SHP77 (cell line): ENCODE results near the gene HOXD8.

ENCODE experiments used
- DNase-seq, 2 experiments: peaks; one replicate each; lab custom pipeline; 2025; lab: John Stamatoyannopoulos, UW

HOXD8 gene

DNA sequence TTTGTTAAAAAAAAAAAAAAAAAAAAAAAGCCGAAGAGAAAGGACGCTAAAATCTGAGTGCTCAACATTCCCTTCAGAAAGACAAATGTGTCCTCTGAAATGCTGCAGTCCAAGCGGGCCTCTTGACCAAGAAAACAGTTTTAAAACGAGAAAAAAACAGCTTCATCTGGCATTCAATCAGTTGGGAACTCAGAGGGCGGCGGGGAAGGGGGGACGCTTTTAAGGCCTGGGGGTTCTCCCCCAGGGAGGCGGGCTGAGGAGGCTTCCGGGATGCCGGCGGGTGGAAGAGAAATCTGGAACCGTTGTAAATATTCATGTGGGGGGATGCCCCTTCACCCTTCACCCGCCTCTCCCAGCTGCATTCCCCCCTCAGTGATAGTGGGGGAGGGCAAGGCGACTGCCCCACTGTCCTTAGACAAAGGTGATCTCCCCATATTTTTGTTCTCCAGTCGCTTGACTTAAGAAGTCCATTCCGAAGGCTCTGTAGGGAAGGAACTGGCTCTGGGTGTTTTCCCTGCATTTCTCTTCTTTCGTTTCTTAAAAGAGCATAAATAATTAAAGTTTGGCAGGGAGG, 25.7 kb upstream of the HOXD8 start:
- no peak for DNase-seq

DNA sequence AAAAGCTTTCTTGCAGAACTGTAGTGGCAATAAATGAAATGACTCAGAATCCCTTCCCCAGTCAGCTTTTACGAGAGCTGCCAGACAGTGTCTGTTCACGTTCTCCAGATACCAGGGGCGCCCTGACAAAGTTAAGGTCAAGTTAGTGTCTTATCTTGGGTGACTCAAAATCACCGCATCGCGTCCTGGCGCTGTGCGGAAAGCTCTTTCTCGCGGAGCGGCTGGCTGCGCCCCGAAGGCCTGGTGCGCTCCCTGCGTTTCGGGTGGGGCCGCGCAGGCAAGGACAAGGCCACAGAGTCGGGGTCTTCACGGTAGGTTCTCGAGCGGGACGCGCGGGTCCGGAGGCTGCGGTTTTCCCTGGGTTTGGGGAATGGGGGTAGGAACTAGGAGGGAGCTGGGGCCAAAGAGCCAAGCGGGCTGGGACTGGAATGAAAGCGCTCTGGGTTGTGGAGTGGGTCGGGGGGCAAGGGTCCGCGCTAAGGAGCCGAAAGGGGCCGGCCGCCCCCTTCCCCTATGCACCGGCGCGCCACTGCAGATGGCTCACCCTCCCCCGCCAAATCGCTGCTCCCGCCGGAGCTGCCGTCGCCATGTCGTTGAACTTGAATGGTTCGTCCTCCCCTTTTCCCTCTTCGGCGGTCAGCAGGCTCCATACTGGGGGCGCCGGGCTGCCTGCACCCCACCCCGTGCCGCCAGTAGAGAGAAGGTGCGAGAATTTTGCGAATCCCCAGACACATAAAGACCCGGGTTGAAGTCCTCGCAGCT, 25.0 kb upstream of the HOXD8 start:
- no peak for DNase-seq

DNA sequence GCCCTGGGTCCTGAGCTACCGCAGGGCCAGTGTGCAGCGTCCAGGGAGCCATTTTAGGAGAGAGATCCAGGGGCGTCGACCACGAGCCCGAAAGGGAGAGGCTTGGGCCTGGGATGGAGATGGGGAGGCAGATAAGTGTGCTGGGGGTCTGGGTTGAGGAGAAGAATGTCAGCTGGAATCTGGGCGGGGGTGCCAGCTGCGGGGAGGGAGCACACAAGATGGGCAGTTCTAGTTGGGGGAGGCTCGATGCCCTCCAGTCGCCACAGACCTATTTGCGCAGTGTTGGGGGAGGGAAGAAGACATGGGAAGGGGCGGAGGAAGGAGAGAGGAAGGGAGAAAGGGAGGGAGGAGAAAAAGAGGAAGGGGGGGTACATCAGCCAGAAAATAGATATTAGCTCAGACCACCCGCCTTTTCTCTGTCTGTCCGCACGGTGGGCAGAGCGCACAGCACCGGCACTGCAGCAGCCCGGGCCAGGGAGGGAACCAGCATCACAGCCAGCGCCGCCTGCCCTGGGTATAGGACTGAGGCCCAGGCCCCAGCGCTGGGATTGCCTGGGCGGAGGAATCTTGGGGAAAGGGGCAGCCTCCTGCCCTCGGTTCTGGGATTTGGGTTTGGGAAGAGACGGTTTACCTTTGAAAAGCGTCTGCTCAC, 24.3 kb upstream of the HOXD8 start:
- no peak for DNase-seq

DNA sequence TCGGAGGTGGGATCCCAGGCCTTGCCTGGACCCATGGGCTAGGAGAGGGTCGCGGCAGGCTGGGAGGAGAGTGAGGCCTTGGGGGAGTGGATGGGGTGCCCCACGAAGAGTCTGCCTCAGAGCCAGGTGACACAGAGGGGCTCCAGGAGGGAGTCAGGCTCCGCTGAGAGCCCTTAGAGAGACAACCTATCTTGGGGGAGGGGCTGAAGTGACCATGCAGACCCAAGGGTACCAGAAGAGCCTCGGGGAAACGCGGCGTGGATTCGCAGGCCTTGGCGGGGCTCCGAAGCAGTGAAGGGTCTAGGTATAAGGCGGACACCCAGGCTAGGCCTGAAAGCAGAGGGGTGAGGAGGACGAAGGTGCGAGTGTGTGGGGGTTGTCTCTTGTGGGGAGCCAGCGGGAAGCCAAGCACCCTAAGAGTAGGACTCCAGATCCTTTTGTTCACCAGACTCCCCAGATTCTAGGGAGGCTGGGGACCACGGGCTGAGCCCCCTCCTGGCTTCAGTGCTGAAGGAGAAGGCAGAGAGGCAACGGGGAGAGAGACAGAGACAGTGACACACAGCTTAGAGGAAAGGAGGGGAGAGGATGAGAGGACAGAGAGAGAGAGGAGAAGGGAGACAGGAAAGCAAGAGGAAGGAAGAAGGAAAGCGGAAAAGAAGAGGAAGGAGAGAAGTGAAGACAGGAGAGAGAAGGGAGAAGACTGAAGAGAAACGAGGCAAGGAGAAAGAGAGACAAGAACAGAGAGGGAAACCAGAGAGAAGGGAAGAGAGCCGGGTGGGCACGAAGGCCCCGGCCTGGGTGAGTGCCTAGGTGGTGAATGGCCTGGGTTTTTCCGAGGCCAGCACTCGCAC, 23.6 kb upstream of the HOXD8 start:
- DNase-seq, result no peak

DNA sequence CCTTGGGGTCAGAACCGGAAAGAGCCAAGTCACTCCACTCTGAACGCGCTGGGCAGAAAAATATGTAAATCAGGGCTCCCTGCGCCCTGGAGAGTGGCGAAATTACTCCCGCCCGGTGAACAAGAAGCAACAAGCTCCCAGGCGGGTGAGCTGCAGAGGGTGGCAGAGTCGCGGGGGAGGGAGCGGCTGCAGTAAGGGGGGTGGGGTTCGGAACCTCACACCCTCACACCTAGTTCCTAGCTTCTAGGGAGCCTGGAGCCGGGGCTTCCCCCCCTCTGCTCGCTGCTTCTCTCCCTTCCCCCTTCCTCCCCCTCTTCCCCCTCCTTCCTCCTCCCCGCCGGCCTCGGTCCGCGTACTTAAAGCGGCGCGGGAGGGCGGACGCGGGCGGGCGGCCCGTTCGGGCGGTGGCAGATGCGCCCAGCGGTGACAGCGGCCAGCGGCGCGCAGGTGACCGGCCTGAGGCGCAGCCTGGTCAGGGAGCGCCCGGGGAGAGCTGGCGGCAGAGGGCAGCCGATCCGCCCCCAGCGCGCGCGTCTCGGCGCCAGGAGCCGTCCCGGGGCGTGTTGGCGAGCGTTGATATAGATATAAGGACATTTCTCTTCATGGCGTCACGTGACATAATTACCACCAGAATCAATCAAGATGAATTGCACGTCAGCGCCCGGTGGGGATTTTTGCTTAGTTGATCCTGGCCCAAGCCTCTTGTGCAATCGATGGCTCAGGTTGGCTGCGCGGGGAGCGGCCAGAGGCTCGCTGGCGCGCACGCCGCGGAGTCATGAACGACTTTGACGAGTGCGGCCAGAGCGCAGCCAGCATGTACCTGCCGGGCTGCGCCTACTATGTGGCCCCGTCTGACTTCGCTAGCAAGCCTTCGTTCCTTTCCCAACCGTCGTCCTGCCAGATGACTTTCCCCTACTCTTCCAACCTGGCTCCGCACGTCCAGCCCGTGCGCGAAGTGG, 22.6 kb upstream of the HOXD8 start, which contains the start of gene HOXD11:
TSS of gene HOXD11 (plus strand) at position 700 of the 959 bp plus-strand sequence. CDS start at position 776, 76 bp downstream.
- peak; percentile 53 to 73 for DNase-seq

DNA sequence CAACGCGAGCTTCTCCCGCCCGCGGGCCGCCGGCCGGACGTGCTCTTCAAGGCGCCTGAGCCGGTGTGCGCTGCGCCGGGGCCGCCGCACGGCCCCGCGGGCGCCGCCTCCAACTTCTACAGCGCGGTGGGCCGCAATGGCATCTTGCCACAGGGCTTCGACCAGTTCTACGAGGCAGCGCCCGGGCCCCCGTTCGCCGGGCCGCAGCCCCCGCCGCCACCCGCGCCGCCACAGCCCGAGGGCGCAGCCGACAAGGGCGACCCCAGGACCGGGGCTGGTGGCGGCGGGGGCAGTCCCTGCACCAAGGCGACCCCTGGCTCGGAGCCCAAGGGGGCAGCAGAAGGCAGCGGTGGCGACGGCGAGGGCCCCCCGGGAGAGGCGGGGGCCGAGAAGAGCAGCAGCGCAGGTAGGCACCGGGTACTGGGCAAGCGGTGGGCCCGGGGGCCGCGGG, 21.7 kb upstream of the HOXD8 start:
- DNase-seq, result no peak

DNA sequence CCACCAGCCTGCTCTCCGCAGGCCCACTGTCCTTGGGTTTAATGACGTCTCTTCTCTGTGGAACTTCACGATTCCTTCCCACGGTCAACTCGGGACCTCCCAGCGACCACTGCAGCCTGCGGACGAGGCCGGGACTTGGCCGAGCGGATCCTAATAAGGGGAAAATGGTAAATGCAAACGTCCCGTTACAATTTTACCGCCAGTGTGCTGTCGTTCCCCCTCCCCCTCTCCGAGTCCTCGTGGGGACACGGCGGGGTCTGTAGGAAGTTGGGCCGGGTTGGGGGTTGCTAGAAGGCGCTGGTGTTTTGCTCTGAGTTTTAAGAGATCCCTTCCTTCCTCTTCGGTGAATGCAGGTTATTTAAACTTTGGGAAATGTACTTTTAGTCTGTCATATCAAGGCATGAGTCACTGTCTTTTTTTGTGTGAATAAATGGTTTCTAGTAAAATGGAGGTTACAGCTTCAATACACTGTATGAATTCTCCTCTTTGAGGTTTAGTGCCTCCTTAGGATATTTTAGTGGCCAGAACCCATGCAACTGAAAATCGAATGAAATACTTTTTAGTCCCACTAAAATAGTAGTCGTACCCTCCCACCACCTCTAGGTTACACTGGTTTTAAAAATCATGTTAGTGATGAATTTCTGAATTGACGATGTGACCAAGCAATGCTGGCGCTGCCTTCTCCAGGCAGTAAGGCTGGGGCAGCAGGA, 20.2 kb upstream of the HOXD8 start:
- DNase-seq, result no peak

DNA sequence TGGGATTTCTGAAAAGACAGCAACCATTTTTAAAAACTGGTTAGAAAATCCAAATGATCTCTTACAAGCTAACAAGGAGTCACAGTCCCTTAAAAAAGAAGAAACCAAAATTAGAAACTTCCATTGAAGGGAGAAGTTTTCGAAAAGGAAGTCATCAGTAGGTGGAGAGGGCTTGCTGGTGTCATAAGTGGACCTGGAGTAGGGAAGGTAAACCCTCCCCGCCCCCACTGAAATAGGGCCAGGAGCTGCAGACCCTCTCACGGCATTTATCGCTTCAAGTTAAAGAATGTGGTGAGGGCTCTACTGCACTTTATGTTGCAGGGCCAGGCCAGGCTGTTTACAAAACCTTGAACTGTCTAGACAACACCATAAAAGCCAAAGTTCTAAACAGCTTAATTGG, 19.6 kb upstream of the HOXD8 start:
- DNase-seq, result no peak

DNA sequence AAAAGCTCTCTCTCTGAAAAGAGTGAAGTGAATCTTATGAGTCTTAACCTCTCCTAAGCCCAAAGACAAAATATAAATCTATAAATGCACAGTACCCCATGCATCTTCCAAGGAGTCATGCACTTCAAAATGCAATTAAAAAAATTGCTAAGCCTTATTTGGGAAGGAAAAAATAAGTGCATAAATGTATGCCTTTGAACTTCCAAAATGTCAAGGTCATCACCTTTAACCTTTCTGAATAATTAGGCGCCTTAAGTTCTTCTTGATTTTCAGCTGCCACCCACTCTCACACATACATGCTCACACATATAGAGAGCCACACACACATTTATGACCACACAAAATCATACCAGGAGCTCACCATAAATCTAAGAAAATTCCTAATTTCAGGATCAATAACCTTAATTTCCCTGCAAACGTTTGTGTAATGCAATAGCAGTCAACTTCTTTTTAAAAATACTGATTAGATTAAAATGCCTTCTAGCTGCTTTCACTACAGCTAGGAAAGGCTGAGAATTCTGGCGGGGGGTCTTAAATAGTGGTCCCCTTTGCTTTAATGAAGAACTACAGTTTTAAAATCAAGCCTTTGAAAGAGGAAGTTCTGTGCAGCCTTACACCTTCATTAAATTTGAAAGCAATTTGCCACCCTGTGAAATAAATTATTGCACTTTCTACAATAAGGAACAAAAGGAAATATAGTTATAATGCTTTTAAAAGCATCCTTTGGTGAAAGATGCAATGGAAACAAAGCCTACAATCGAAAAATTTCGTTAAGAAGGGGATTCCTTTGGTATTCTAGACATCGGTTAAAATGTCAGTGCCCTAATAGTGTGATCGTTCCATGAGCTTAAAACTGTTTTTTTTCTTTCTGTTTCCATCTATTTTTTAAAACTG, 18.8 kb upstream of the HOXD8 start:
- DNase-seq, result no peak

DNA sequence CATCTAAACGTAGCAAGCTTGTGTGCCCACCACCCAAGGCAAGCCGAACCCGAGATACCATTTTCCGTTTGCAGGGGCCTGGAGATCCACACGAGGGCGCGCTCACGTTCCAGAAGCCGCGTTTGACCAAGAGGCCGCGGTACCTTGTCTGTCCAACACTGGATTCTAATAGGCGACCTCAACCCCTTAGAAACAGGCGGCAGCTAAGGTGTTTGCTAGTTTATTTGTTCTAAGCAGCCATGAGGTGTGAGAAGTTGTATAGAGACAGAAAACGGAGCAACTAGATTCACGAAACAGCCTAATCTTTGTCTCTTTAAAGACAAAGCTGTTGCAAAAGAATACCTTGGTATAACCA, 18.2 kb upstream of the HOXD8 start:
- peak; percentile 69 to 73 for DNase-seq

DNA sequence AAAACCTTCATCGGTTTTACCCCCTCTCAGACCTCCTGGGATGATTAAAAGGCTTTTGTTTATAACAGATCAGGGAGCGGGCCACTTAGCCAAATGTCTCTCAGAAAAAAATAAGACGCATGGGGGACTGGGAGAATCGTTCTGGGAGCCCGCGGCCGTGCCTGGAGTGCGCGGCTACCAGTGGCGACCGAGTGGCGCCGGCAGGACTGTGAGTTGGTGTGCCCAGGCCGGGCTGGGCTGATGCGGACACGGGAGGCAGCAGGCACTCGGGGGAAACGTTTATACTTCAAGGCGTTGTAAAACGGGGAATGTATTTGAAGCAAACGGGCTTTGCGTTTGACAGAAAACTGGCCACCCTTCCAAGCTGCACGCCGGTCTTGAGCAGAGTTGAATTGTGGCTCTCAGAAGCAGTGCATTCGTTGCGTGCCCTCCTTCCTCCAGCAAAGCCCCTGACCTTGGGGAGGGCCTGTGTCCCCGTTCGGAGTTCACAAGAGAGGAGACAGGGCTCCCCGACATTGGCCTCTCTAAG, 17.6 kb upstream of the HOXD8 start:
- DNase-seq, result no peak

DNA sequence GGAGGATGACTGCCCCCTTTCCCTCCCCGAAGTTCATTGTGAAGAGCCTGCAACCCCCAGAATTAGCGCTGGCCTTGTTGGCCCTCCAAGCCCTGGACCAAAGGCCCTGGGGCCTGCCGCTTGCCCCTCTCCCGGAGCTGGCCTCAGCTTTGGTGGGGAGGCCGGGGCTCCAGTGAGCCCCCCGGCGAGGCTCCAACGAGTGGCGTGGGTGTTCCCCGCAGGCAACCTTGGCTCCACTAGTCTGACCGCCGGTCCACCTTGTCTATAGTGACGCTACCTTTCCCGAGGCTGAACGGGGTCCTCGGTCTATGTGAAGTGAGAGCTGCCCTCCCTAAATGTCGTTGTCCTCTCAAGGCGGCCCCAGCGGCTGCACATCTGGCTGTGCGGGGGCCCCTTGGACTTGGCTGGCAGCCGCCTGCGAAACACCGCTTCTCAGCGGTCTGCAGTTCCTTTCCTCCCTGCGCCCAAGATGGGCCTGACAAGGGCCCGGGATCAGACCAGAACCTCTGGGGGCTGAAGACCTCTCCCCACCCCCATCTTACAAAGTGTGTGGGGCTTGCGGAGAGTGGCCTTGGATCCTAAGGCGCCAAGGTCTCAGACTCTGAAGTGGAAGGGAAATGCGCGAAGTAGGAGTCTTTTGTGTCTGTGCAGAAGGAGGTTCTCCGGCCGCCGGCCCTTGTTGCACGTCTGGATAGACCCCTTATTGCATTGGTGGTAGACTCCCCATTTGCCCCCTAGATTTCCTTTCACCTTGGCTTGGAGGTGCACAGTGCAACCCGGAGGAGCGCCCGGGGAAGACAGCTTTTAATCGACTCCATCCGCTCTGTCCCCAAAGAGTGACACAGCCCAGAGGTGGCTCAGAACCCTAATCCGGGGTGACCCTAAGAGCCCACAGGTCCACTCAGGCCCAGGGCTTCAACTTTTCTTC, 16.9 kb upstream of the HOXD8 start:
- DNase-seq, result no peak

DNA sequence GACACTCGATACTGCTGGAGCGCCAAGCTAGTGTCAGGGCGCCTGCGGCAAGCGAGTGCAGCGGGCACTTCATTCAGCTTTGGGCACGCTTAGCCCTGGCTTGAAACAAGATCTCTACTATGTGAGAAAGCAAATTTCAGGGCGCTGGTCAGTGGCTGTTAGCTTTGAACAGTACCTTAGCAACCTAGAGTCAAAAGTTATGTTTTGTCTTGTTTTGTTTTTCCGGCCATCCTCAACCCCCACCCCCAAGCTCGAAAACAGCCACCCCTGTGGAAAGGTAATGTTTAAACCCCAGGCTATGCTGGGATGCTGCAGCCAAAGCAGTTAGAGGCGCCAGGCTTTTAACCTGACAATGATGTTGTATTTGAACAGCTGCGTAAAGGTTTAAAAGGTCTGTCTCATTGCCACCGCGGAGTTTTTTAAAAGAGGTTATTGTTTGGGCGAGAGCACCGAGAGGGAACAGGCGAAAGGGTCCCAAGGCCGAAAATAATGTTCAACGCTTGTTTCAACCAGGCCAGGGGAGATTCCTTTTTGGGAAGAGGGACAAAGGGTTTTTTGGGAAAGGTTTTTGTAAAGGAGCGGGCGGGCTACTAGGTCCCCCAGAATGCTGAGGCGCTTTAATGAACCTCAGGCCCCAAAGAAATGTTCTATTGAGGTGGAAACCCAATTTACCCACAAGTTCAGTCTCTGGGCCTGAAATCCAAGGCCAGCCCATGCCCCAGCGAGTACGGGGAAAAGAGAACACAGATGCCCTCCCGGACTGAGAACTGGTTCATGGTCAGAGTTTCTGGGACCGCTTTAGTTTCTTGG, 15.2 kb upstream of the HOXD8 start:
- DNase-seq, result peak; percentile 72 to 85

DNA sequence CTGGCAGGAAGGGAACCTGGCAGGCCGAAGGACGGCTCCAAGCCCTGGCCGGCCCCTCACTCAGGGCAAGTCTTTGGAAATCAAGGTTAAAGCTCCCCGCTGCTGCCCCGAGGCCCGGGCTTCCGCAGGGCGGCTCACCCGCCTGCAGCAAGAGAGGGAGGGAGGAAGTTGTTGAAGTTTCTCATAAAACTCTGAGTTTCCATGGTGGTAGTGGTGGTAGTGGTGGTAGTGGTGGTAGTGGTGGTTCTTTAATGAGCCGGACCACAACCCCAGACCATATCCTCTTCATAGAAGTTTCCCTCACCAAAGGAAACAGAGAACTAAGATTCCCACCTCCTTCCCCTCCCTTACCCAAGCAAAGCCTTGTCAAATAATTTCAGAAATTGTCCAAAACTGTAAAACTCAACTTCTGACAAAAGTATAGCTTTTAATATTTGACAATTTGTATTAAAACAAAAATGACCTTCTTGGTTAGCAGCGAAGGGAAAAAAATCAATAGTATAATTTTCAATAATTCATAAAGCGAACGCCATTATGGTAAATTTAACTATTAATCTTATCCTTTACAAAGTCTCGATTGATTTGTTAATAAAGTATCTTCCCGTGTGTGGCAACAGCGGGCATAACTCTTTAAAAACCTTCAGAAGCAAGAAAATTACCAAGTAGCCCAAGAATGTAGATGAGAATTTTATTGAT, 14.4 kb upstream of the HOXD8 start:
- DNase-seq, result no peak

DNA sequence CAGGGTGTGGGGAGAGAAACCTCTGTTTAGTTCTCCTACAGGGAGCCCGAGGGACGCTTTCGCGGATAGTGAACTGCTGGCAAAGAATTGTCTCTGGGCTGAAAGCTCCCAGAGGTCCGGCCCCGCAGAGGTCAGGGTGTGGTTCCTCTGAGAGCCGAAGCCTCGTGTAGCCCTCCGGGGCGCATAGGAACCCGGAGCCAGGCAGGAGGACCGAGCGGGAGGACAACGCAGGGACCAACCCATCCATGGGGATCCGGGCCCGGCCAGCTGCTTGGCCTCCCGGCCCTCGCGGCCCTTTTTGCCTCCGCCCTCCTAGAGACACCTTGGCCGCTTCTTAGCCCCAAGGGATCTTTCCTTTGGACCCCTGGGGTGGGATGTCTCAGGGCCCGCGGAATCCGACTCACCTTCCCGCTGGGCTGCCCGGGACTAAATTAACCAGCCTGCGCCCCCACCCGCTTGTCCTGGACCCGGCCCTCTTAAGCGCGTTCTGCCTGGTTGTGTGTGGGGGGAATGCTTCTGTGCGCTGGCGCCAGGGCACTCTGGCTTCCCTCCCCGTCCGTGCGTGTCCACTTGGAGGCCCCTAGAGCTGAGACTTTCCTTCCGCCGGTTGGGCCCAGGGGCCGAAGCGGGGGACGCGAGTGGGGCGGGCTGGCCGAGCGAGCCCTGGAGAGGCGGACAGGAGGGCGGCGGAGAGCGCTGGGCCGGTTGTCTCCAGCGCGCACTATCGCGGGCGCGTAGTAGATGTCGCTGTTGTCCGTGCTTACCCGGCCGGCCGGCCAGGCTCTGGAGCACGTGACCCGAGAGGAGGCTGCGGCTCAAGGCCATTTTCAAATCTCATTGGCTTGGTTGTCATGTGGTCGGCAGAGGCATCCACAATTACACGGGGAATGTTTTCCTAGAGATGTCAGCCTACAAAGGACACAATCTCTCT, 13.4 kb upstream of the HOXD8 start, which contains the start of gene HOXD10:
TSS of gene HOXD10 (plus strand) at position 896 of the 931 bp plus-strand sequence. CDS start 56 bp downstream, outside the sequence.
- DNase-seq, result peak; percentile 74 to 82
